GM18868 (cell line): ENCODE measurements around the gene ACER2.
"Not testable (repeated sequence)": the region's sequence is repeated elsewhere in the genome, so short reads cannot be mapped to it uniquely, and the experiment has no call there.

Source experiments
- ATAC-seq: cut with Tn5 transposase; IDR thresholded peaks from one replicate; pipeline ENCODE4 v1.9.1; 2021; ENCODE audit warnings: mild to moderate bottlenecking, moderate library complexity; ENCODE audit not compliant: unreplicated experiment

Gene ACER2

DNA sequence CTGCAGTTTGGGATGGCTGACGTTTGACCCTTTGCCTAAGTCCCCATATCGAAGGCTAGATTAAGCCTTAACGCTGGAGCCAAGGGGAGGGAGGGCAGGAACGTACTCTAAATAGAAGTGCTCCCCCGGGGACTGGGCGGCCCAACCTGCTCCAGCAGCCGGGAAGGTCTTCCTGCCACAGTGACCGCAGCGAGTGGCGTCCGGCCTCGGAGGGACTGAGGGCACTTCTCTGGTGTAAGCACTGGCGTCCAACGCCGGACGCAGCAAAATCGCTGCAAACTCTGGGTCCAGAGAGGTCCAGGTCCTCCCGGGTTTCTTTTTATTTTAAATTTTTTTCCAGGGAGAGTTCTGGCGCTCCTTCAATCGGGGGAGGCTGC lies 505 bp upstream of the ACER2 start:
- ATAC-seq = no peak

DNA sequence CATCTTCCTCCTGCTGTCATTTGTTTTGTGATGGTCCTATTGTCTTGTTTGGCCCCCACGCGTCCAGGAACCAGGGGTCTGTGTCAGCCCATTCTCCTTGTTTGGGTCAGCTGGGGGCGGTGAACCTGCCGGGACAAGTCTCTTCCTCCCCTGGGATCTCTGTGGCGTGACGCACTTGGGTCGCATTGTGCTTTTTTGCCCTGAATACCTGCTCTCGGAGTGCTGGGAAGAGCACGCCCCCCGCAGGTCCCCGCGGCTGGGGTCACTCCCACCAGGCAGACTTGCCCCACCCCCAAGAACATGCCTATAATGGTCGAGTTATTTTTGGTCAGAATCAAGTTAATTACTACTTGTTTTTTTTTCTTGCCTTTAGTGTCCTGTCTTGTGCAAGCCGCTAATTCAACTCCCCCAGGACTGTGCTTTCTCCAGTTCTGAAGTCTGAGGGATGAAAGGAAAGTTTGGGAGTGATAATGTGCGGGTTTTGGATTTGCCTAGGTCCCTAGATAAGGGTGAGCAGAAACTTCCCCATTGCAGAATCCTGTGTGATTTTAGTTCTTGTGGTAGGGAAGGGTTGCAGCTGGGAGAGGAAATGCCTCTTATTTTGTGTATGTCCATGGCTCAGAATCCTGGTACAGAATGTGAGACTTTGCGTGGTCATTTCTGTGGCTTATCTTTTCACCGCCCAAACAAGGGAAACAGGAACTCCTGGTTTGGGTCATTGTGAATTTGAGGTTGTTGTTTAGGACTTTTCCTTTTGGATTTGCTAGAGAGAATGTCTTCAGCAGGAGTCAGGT lies 789 bp downstream of the ACER2 start:
- ATAC-seq = peak; percentile 17

DNA sequence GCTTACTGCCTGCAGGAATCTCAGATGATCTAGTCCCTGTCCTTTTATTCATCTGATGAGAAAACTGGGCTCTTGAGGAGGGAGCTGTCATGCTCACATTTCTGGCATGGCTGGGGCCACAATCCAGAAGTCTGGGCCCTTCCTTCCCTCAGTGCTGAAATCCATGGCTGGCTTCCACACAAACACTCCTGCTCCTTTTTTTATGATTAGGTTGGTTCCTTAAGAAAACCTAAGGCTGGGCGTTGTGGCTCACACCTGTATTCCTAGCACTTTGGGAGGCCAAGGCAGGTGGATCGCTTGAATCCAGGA lies 1.3 kb downstream of the ACER2 start:
- ATAC-seq = no peak

DNA sequence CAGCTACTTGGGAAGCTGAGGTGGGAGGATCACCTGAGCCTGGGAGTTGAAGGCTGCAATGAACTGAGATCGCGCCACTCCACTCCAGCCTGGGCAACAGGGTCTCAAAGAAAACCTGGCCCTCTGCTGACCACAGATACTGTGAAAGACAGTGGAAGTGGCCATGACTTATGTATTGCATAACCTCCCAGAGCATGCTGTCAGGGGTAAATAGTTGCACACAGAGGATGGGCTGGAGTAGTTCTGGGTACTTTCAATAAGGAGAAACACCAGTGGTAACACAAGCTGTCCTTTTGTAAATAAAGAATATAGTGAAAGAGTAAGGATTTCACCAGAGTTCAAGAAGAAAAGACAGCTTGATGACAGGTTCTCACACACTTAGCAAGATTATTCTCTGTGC lies 1.8 kb downstream of the ACER2 start:
- no peak for ATAC-seq

DNA sequence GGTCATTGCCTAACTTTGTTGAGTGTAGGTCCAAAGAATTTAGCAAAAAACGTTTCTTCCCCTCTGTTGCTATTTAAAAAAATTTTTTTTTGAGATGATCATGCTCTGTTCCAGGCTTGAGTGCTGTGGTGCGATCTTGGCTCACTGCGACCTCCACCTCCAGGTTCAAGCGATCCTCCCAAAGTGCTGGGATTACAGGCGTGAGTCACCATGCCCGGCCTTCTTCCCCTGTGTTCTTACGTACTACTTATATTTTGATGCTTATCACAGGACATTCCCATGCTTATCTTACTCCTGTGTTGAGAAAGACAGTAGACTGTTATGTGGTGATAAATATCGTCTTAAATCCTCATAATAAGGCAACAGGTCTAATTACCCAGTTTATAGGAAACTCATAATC lies 2.5 kb downstream of the ACER2 start:
- no peak for ATAC-seq

DNA sequence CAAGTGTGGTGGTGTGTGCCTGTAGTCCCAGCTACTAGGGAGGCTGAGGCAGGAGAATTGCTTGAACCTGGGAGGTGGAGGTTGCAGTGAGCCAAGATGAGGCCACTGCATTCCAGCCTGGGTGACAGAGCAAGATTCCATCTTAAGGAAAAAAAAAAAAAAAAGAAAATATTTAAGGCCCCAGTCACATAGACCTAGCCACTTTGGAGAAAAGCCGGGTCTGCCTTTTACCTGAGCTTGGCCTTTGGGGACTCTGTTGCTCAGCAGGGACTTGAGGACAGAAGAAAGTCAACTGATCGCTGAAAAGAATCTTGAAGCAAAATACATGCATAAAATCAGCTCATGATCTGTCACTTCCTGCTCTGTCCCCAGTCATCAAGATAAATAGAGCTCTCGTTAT lies 4.6 kb downstream of the ACER2 start:
- not testable (repeated sequence) for ATAC-seq

DNA sequence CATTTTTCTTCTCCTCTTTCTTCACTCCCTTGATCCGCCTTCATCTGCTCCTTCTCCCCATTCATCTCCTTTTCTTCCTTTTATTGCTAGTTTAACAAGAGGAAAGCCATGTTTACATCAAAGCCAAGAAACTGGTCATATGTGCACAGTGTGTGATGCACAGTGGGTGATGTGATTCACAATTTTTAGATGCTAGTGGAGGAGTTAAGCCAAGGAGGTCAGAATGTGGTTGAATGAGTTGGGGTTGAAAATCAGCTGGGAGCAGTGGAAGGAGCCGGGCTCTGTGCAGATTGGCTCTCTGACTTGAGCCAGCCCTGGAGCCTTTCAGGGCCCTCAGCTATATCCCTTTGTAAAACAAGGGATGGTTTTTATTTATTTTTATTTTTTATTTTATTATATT lies 7.3 kb downstream of the ACER2 start:
- ATAC-seq = no peak

DNA sequence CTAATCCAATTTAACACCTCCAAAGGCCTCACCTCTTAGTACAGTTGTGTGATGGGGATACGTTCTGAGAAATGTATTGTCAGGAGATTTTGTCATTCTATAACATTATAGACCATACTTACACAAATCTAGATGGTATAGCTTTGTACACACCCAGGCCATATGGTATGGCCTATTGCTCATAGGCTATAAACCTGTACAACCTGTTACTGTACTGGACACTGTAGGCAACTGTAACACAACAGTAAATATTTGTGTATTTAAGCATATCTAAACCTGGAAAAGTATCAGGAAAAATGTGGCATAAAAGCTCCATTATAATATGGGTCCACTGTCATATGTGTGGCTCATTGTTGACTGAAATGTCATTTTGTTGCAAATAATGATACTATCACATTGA lies 12.1 kb downstream of the ACER2 start:
- ATAC-seq = no peak

DNA sequence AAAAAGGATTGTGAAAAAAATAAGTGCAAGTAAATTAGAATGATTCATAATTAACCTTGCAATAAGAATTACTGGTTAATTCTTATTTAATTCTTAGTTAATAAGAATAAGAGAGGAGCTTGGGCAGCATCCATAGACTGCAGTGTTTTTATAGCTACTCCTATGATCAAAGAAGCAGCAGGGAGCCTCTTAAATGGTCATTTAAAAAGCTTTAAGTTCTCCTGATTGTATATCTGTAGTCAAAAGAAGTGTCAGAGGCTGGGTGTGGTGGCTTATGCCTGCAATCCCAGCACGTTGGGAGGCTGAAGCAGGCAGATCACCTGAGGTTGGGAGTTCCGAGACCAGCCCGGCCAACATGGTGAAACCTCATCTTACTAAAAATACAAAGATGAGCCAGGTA lies 14.4 kb downstream of the ACER2 start:
- ATAC-seq = no peak

DNA sequence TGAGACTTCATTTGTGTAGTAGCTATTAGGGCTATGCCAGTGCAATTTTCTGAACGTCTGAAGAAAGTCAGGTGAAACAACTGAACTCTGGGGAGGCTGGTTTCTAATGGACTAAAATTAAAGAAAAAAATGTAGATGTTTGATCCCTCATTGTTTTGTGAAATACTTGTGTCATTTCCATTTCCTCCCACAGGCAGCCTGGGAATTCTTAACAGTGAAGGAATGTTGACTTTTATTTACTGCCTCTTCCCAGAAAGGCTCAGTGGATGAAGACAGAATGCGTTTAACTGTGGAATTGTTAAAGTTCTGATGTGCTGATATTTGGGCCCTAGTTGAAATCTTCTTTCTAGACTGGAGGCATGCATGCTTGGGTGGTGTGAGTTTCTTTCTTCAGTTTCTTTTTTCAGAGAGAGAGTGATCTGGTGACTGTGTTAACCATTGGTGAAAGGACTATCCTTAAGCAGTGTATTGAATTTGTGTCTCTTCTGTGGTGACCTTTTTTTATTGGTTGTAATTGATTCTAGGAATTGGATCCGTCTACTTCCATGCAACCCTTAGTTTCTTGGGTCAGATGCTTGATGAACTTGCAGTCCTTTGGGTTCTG lies 15.5 kb downstream of the ACER2 start:
- ATAC-seq = peak; percentile 72

DNA sequence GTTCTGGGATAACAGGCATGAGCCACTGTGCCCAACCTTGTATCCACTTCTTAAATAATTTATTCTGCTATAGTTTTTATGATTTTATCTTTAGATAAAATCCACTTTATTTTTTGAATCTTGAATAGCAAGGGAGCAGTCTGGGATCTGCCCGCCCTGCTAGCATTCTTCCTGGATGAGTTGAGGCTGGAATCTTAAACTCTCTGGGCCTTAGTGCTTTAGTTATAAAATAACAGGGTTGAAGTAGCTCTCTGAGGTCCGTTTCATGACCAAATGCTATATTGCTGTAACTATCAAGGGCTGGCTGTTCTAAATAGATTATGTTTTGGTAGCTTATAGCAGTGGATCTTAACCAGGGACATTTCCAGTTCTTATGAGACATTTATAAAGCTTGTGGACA lies 20.8 kb downstream of the ACER2 start:
- no peak for ATAC-seq

DNA sequence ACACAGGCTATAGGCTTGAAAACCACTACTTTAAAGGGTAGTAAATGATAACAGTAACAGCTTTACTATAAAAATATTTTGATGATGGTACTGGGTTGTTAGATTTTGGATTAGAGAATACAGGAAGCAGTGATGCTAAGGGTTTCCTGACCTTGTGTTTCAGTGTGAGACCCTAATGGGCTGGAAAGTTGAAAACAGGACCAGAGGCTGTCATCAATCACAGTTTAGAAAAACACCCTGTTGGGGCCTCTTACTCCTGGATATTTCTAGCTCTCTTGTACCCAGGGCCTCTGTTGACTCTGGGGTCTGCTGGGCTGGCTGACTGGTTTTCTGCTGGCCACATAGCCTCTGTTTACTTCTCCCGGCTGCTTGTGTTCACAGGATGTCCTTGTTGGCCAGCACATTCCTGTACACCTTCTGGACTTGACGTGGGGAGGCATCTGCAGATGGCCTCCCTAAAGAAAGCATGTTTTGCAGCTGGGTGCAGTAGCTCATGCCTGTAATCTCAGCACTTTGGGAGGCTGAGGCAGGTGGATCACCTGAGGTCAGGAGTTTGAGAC lies 21.5 kb downstream of the ACER2 start:
- ATAC-seq = no peak

DNA sequence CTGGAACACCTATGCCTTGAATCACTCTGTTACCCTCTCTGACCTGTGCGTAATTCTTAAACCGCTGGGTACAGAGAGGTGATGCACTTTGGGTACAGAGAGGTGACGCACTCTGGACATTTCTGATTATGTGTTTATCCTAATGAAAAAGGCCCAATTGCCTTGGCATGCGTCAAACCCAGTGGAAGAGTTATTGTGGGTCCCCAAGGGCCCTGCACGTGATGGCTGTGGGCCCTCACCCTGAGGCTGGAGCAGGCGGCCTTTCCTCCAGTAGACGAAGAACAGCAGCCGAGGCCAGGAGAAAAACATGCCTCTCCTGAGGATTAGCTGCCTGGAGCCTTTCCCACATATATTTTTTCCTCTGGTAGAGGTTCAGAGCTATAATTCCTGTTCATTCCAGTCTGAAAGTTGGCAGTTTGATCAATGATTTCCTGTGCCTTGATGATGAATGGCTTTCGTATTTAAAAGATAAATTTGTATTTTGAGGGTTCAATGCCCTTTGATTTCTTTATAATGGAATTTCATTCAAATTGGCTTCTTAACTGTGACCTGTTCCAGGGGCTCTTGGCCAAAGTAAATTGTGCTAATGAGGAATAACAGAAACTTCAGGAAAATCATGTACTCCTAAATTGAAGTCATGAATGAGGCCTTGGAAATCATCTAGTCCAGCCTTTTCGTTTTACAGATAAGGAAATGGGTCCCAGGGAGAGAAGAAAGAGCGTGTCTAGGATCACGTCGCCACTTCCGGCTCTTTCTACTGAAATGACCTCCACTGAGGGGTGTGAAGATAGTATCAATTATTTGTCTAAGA lies 22.8 kb downstream of the ACER2 start:
- no peak for ATAC-seq

DNA sequence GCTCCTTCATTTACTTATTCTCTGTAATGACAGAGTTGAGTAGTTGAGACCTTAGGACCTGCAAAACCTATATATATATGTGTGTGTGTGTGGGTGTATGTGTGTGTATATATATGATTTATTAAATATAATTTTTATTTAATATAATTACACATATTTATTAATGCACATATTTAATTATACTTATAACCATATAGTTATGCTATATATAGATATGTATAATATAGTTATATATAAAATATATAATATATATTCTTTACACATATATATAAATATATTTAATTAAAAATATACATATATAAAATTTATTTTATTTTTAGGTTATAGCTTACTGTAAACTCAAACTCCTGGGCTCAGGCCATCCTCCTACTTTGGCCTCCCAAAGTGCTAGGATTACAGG lies 23.7 kb downstream of the ACER2 start:
- ATAC-seq = no peak

DNA sequence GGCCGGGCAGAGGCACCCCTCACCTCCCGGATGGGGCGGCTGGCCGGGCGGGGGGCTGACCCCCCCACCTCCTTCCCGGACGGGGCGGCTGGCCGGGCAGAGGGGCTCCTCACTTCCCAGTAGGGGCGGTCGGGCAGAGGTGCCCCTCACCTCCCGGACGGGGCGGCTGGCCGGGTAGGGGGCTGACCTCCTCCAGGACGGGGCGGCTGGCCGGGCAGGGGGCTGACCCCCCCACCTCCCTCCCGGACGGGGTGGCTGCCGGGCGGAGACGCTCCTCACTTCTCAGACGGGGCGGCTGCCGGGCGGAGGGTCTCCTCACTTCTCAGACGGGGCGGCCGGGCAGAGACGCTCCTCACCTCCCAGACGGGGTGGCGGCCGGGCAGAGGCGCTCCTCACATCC lies 24.9 kb downstream of the ACER2 start:
- not testable (repeated sequence) for ATAC-seq

DNA sequence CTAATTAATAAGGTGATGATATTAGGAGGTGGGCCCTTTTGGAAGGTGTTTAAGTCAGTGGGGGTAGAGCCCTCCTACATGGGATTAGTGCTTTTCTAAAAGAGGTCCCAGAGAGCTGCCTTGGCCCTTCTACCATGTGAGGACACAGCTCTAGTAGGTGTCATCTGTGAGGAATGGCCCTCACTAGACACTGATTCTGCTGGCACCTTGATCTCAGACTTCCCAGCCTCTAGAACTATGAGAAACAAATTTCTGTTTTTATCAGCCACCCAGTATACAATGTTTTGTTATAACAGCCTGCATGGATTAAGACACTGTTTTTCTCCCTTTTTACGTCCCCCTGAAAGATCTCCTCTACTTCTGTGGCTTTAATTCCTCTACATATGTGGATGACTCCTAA lies 31.6 kb downstream of the ACER2 start:
- ATAC-seq = no peak

DNA sequence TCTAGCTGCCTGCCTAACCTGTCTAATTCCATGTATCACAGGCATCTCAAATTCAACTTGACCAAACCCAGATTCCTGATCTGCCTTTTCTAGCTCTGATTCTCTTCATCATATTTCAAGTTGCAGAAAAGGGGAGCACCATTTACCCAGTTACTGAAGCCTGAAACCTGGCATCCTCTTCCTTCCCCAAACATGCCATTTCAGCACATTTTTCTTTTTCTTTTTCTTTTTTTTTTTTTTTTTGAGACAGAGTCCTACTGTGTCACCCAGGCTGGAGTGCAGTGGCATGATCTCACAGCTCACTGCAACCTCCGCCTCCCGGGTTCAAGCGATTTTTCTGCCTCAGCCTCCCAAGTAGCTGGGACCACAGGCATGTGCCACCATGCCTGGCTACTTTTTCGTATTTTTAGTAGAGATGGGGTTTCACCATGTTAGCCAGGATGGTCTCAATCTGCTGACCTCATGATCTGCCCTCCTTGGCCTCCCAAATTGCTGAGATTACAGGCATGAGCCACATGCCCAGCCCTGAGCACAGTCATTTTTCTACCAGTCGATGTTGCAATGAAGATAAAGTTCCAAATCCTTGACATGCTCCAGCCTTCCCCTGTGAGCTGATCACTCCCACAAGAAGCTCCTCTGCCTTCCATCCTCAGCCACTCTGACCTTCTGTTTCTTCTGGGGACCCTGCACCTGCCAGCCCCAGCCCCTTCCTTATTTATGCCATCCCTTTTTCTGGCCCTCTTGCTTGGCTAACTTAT lies 32.2 kb downstream of the ACER2 start:
- ATAC-seq = peak; percentile 16

DNA sequence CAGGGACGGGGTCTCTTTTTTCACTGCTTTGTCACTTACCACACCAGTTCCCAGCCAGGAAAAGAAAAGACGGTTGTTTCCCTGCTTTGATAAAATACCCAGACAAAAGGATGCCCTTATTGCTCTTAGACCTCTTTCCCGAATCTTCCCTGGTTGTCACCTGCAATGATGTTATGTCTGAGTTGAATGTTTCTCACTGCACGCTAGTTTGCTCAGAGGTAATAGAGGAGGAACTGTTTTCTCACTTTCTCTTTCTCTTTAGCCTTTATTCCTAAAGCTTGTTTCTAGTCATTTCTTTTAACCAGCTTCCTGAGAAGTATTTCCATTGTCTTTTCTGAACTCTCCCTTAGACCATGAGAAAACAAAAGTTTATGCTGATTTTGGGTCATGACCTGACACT lies 32.9 kb downstream of the ACER2 start:
- peak; percentile 90 for ATAC-seq

DNA sequence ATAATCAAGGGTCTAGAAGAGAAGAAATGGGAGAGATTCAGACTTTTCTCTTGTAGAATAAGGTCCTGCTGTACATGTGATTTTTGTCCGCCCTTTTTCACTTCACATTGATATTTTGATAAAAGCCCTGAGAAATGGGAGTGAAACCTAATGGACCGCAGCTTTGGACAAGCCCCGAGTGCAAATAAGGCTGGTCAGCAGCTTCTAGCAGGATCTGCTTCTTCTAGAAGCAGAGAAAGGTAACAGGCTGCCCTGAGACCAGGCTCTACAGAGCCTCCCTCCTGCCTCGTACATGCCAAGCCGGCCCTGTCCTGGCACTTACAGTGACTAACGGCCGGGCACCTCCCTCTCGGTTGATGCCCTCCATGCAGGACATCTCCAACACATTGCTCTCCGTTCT lies 33.4 kb downstream of the ACER2 start:
- ATAC-seq = peak; percentile 18

DNA sequence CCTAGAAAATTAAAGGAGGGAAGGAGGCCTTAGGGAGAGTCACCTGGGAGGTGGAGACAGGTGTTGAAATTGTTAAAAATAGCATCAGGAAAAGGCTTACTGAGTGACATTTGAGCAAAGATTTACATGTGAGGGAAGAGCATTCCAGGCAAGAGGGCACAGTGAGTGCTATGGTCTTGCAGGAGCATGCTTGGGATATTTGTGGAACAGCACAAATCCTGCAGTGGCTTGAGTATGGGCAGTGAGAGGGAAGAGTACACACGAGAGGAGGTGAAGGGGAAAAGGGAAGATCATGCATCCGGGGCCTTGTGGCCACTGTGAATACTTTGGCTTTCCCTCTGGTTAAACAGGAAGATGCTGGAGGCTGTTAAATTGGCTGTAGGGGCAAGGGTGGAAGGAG lies 36.6 kb downstream of the ACER2 start:
- ATAC-seq = no peak

DNA sequence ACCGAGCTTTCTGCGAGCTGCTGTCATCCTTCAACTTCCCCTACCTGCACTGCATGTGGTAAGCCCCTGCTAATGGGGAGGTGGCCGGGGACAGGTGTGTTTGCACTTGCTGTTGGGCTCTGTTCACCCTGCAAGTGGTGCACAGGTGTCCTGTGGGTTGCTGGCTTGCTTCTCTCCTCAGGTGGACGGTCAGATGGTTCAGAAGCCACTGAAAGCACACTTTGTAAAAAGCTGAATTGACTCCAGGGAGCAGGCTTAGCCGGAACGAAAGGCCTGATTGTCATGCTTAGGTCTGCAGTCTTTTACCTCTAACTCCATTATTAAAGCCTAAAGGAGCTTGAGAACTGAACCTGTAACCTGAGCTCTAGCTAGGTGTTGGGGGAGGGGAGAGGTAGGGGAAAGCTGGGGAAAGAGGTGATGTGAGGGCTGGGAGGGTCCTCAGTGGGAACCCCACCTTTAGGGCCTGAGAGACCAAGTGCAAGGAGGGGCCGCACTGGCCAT lies 37.6 kb downstream of the ACER2 start:
- no peak for ATAC-seq
